HEK293 (cell line): Measurements from ENCODE around the gene EPAS1.

Experiments
- CTCF ChIA-PET: fragments of 350-600 bp; formaldehyde crosslinking; extraction: SDS; loops from one replicate; lab custom pipeline; 2021; ENCODE audit warnings: antibody characterized with exemption; lab: Yijun Ruan, JAX
- POLR2A ChIA-PET: fragments of 300-600 bp; formaldehyde crosslinking; extraction: SDS; loops from one replicate; lab custom pipeline; 2020; ENCODE audit warnings: antibody characterized with exemption, inconsistent platforms; lab: Yijun Ruan, JAX
- H3K27ac ChIP-seq: fragments of 200-500 bp; sonication (Bioruptor generic); 2 replicates; pipeline ENCODE4 v1.5.1; 2014; ENCODE audit warnings: low read depth, low read length, control low read depth, inconsistent platforms; ENCODE audit errors: extremely low read depth
- H3K36me3 ChIP-seq, 2 experiments: fragments of 200-500 bp in 1 of 2; sonication (Bioruptor generic) in 1 of 2; 1 replicate in 1 of 2; 2 replicates in 1 of 2; pipeline ENCODE4 v1.5.1; 2014 to 2017; ENCODE audit warnings: inconsistent platforms in 2 of 2, low read length in 2 of 2; ENCODE audit not compliant: control insufficient read depth in 2 of 2, insufficient read depth in 1 of 2
- H3K4me1 ChIP-seq: fragments of 200-500 bp; sonication (Bioruptor generic); 2 replicates; pipeline ENCODE4 v1.5.1; 2014; ENCODE audit warnings: mild to moderate bottlenecking, low read length, inconsistent platforms; ENCODE audit not compliant: control insufficient read depth, insufficient read depth
- H3K4me3 ChIP-seq: 2 replicates; pipeline ENCODE4 v1.5.1; 2011; ENCODE audit warnings: low read depth, mild to moderate bottlenecking, control low read depth, low read length, moderate library complexity
- H3K9me3 ChIP-seq: fragments of 200-500 bp; sonication (Bioruptor generic); 2 replicates; pipeline ENCODE4 v1.5.1; 2014; ENCODE audit warnings: low read depth, low read length, inconsistent platforms; ENCODE audit not compliant: control insufficient read depth, insufficient read depth
- SCRT1 ChIP-seq: fragments of 450-650 bp; formaldehyde crosslinking; IDR thresholded peaks from 2 replicates; pipeline ENCODE4 v1.5.1; 2016; ENCODE audit warnings: missing biosample characterization, missing genetic modification characterization, borderline replicate concordance
- SP3 ChIP-seq: fragments of 450-650 bp; formaldehyde crosslinking; IDR thresholded peaks from 2 replicates; pipeline ENCODE4 v1.5.1; 2016; ENCODE audit warnings: missing biosample characterization, missing genetic modification characterization
- TCF7L2 ChIP-seq: IDR thresholded peaks from 2 replicates; pipeline ENCODE4 v1.6.1; 2011; ENCODE audit warnings: low read depth, mild to moderate bottlenecking, inconsistent platforms, low read length, moderate library complexity, borderline replicate concordance
- YY2 ChIP-seq: fragments of 450-650 bp; formaldehyde crosslinking; IDR thresholded peaks from 2 replicates; pipeline ENCODE4 v1.5.1; 2016; ENCODE audit warnings: missing biosample characterization, missing genetic modification characterization
- ZBTB20 ChIP-seq: fragments of 450-650 bp; formaldehyde crosslinking; IDR thresholded peaks from 2 replicates; pipeline ENCODE4 v1.5.1; 2016; ENCODE audit warnings: missing biosample characterization, missing genetic modification characterization
- ZBTB7A ChIP-seq: fragments of 450-650 bp; formaldehyde crosslinking; IDR thresholded peaks from 2 replicates; pipeline ENCODE4 v1.5.1; 2016; ENCODE audit warnings: low read depth, missing biosample characterization, missing genetic modification characterization
- ZNF133 ChIP-seq: fragments of 450-650 bp; formaldehyde crosslinking; IDR thresholded peaks from 2 replicates; pipeline ENCODE4 v1.5.1; 2016; ENCODE audit warnings: missing biosample characterization, missing genetic modification characterization
- ZNF175 ChIP-seq: fragments of 450-650 bp; formaldehyde crosslinking; IDR thresholded peaks from 2 replicates; pipeline ENCODE4 v1.5.1; 2016; ENCODE audit warnings: missing biosample characterization, missing genetic modification characterization
- ZNF426 ChIP-seq: fragments of 450-650 bp; formaldehyde crosslinking; IDR thresholded peaks from 2 replicates; pipeline ENCODE4 v1.5.1; 2017; ENCODE audit warnings: missing biosample characterization, missing genetic modification characterization, mild to moderate bottlenecking, inconsistent platforms, moderate library complexity
- ZNF521 ChIP-seq: fragments of 450-650 bp; formaldehyde crosslinking; IDR thresholded peaks from 2 replicates; pipeline ENCODE4 v1.5.1; 2017; ENCODE audit warnings: missing biosample characterization, mild to moderate bottlenecking, missing genetic modification characterization
- ZNF561 ChIP-seq: fragments of 450-650 bp; IDR thresholded peaks from 2 replicates; pipeline ENCODE4 v1.5.1; 2018; ENCODE audit warnings: missing biosample characterization, missing genetic modification characterization, borderline replicate concordance
- ZNF571 ChIP-seq: fragments of 450-650 bp; formaldehyde crosslinking; IDR thresholded peaks from 2 replicates; pipeline ENCODE4 v1.5.0; 2017; ENCODE audit warnings: missing biosample characterization, missing genetic modification characterization
- ZNF621 ChIP-seq: fragments of 450-650 bp; formaldehyde crosslinking; IDR thresholded peaks from 2 replicates; pipeline ENCODE4 v1.5.1; 2017; ENCODE audit warnings: missing biosample characterization, missing genetic modification characterization
- ZNF670 ChIP-seq: fragments of 450-650 bp; formaldehyde crosslinking; IDR thresholded peaks from 2 replicates; pipeline ENCODE4 v1.5.1; 2016; ENCODE audit warnings: missing biosample characterization, missing genetic modification characterization, low read depth
- ZNF701 ChIP-seq: fragments of 450-650 bp; formaldehyde crosslinking; IDR thresholded peaks from 2 replicates; pipeline ENCODE4 v1.5.1; 2016; ENCODE audit warnings: missing biosample characterization, missing genetic modification characterization
- ZNF843 ChIP-seq: fragments of 450-650 bp; formaldehyde crosslinking; IDR thresholded peaks from 2 replicates; pipeline ENCODE4 v1.5.1; 2016; ENCODE audit warnings: missing biosample characterization, missing genetic modification characterization
- TF ChIP-seq, protein P1 (sequence below): fragments of 450-650 bp; IDR thresholded peaks from 2 replicates; pipeline ENCODE4 v1.5.1; 2018; ENCODE audit warnings: missing biosample characterization, missing genetic modification characterization
- TF ChIP-seq, protein P2 (sequence below): fragments of 450-650 bp; formaldehyde crosslinking; IDR thresholded peaks from 2 replicates; pipeline ENCODE4 v1.5.1; 2016; ENCODE audit warnings: missing biosample characterization, missing genetic modification characterization, borderline replicate concordance
- TF ChIP-seq, protein P3 (sequence below): fragments of 450-650 bp; formaldehyde crosslinking; IDR thresholded peaks from 2 replicates; pipeline ENCODE4 v1.5.1; 2016; ENCODE audit warnings: missing biosample characterization, missing genetic modification characterization
- TF ChIP-seq, protein P4 (sequence below): fragments of 450-650 bp; formaldehyde crosslinking; IDR thresholded peaks from 2 replicates; pipeline ENCODE4 v1.5.1; 2016; ENCODE audit warnings: missing biosample characterization, missing genetic modification characterization
- TF ChIP-seq, protein P5 (sequence below): fragments of 450-650 bp; formaldehyde crosslinking; IDR thresholded peaks from 2 replicates; pipeline ENCODE4 v1.5.1; 2016; ENCODE audit warnings: missing biosample characterization, missing genetic modification characterization, borderline replicate concordance
- TF ChIP-seq, protein P6 (sequence below): fragments of 450-650 bp; formaldehyde crosslinking; optimal IDR thresholded peaks from 2 replicates; pipeline ENCODE3; 2016; ENCODE audit warnings: missing biosample characterization, mild to moderate bottlenecking, missing genetic modification characterization
- TF ChIP-seq, protein P7 (sequence below): fragments of 450-650 bp; formaldehyde crosslinking; IDR thresholded peaks from 2 replicates; pipeline ENCODE4; 2016; ENCODE audit warnings: missing biosample characterization, missing genetic modification characterization

The EPAS1 gene

DNA sequence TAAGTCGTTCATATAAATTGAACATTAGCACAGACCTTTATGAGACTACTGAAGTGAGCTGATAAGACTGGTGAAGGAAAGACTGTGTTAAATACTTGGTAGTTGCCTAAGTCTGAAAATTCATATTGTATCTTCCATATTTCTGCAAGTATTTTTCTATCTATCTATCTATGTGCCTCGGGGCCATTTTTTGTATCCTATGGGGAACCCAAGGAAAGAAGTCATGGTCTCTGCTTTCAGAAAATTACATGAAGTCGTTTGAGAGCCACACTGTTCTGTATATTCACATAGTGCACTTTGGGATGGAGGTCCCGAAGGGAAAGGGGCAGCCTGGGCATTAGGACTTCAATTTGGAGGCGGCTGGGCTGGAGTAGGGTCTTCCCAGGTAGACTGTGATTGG, 89.6 kb downstream of the EPAS1 start:
- CTCF ChIA-PET: interaction anchor here (0.6 kb wide), 2 partner anchors 73 to 99 kb away, joined by 4 to 5 read pairs; no protein-coding TSS in a partner anchor
- TF ChIP-seq, protein P1, sequence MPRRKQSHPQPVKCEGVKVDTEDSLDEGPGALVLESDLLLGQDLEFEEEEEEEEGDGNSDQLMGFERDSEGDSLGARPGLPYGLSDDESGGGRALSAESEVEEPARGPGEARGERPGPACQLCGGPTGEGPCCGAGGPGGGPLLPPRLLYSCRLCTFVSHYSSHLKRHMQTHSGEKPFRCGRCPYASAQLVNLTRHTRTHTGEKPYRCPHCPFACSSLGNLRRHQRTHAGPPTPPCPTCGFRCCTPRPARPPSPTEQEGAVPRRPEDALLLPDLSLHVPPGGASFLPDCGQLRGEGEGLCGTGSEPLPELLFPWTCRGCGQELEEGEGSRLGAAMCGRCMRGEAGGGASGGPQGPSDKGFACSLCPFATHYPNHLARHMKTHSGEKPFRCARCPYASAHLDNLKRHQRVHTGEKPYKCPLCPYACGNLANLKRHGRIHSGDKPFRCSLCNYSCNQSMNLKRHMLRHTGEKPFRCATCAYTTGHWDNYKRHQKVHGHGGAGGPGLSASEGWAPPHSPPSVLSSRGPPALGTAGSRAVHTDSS (tag by site-specific recombination): no peak
- TF ChIP-seq SCRT1 (tag by site-specific recombination) (no peak), ZNF521 (tag by site-specific recombination) (no peak), ZNF571 (tag by site-specific recombination) (no peak), ZBTB7A (no peak), ZNF701 (tag by site-specific recombination) (no peak), ZNF175 (tag by site-specific recombination) (no peak), ZNF621 (tag by site-specific recombination) (no peak)
- TF ChIP-seq, protein P2, sequence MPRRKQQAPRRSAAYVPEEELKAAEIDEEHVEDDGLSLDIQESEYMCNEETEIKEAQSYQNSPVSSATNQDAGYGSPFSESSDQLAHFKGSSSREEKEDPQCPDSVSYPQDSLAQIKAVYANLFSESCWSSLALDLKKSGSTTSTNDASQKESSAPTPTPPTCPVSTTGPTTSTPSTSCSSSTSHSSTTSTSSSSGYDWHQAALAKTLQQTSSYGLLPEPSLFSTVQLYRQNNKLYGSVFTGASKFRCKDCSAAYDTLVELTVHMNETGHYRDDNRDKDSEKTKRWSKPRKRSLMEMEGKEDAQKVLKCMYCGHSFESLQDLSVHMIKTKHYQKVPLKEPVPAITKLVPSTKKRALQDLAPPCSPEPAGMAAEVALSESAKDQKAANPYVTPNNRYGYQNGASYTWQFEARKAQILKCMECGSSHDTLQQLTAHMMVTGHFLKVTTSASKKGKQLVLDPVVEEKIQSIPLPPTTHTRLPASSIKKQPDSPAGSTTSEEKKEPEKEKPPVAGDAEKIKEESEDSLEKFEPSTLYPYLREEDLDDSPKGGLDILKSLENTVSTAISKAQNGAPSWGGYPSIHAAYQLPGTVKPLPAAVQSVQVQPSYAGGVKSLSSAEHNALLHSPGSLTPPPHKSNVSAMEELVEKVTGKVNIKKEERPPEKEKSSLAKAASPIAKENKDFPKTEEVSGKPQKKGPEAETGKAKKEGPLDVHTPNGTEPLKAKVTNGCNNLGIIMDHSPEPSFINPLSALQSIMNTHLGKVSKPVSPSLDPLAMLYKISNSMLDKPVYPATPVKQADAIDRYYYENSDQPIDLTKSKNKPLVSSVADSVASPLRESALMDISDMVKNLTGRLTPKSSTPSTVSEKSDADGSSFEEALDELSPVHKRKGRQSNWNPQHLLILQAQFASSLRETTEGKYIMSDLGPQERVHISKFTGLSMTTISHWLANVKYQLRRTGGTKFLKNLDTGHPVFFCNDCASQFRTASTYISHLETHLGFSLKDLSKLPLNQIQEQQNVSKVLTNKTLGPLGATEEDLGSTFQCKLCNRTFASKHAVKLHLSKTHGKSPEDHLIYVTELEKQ (tag by site-specific recombination): no peak
- TF ChIP-seq, protein P3, sequence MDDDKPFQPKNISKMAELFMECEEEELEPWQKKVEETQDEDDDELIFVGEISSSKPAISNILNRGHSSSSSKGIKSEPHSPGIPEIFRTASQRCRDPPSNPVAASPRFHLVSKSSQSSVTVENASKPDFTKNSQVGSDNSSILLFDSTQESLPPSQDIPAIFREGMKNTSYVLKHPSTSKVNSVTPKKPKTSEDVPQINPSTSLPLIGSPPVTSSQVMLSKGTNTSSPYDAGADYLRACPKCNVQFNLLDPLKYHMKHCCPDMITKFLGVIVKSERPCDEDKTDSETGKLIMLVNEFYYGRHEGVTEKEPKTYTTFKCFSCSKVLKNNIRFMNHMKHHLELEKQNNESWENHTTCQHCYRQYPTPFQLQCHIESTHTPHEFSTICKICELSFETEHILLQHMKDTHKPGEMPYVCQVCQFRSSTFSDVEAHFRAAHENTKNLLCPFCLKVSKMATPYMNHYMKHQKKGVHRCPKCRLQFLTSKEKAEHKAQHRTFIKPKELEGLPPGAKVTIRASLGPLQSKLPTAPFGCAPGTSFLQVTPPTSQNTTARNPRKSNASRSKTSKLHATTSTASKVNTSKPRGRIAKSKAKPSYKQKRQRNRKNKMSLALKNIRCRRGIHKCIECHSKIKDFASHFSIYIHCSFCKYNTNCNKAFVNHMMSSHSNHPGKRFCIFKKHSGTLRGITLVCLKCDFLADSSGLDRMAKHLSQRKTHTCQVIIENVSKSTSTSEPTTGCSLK (tag by site-specific recombination): no peak
- H3K9me3 ChIP-seq: no peaks in the 10 kb centered on the region
- no peak overlapping the region for H3K4me3 ChIP-seq
- POLR2A ChIA-PET: no interaction called here
- H3K4me1 ChIP-seq: no peaks in the 10 kb centered on the region
- no peak overlapping the region for H3K27ac ChIP-seq
- peaks cover 3 to 36% of the 10 kb centered on the region in 2 experiments; a peak in 2 of 3 replicates for H3K36me3 ChIP-seq

DNA sequence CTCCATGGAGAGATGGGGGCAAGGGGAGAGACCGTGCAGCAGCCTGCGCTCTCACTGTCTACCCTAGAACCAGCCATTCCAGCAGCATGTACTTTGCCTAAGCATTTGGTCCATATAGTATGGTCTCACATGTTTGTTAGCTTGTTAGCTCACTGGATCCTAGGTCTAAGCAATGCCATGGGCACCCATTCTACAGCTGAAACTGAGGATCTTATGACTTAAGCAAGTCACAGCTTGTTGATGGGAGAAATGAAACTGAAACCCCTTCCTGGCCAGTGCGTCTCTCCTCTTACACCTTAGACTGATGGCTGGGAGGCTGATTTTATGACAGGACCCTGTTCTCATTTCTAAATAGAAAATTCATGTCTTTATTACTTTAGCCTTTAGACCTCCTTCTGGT, 90.1 kb downstream of the EPAS1 start:
- ChIA-PET CTCF (interaction anchor here (0.6 kb wide), 1 partner anchor 98 kb away, joined by 5 read pairs; no protein-coding TSS in a partner anchor), POLR2A (no interaction called here)
- H3K4me1 ChIP-seq: no peaks in the 10 kb centered on the region
- no peaks in the 10 kb centered on the region for H3K9me3 ChIP-seq
- no peak overlapping the region for H3K4me3 ChIP-seq
- peaks cover 3 to 31% of the 10 kb centered on the region in 2 experiments; a peak in 2 of 3 replicates for H3K36me3 ChIP-seq
- no peak overlapping the region for H3K27ac ChIP-seq
- TF ChIP-seq, protein P4, sequence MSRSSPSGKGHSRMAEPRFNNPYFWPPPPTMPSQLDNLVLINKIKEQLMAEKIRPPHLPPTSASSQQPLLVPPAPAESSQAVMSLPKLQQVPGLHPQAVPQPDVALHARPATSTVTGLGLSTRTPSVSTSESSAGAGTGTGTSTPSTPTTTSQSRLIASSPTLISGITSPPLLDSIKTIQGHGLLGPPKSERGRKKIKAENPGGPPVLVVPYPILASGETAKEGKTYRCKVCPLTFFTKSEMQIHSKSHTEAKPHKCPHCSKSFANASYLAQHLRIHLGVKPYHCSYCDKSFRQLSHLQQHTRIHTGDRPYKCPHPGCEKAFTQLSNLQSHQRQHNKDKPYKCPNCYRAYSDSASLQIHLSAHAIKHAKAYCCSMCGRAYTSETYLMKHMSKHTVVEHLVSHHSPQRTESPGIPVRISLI (tag by site-specific recombination): no peak
- TF ChIP-seq SP3 (no peak), ZNF561 (tag by site-specific recombination) (no peak), YY2 (tag by site-specific recombination) (no peak), ZNF670 (no peak), ZBTB20 (tag by site-specific recombination) (no peak), ZNF426 (tag by site-specific recombination) (no peak), ZNF843 (tag by site-specific recombination) (no peak), ZNF133 (tag by site-specific recombination) (no peak), TCF7L2 (no peak), ZNF621 (tag by site-specific recombination) (no peak)
- TF ChIP-seq, protein P5, sequence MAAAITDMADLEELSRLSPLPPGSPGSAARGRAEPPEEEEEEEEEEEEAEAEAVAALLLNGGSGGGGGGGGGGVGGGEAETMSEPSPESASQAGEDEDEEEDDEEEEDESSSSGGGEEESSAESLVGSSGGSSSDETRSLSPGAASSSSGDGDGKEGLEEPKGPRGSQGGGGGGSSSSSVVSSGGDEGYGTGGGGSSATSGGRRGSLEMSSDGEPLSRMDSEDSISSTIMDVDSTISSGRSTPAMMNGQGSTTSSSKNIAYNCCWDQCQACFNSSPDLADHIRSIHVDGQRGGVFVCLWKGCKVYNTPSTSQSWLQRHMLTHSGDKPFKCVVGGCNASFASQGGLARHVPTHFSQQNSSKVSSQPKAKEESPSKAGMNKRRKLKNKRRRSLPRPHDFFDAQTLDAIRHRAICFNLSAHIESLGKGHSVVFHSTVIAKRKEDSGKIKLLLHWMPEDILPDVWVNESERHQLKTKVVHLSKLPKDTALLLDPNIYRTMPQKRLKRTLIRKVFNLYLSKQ (tag by site-specific recombination): no peak
- TF ChIP-seq, protein P6, sequence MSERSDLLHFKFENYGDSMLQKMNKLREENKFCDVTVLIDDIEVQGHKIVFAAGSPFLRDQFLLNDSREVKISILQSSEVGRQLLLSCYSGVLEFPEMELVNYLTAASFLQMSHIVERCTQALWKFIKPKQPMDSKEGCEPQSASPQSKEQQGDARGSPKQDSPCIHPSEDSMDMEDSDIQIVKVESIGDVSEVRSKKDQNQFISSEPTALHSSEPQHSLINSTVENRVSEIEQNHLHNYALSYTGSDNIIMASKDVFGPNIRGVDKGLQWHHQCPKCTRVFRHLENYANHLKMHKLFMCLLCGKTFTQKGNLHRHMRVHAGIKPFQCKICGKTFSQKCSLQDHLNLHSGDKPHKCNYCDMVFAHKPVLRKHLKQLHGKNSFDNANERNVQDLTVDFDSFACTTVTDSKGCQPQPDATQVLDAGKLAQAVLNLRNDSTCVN (tag by site-specific recombination): no peak
- TF ChIP-seq, protein P7, sequence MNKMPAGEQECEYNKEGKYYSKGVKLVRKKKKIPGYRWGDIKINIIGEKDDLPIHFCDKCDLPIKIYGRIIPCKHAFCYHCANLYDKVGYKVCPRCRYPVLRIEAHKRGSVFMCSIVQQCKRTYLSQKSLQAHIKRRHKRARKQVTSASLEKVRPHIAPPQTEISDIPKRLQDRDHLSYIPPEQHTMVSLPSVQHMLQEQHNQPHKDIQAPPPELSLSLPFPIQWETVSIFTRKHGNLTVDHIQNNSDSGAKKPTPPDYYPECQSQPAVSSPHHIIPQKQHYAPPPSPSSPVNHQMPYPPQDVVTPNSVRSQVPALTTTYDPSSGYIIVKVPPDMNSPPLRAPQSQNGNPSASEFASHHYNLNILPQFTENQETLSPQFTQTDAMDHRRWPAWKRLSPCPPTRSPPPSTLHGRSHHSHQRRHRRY (tag by site-specific recombination): no peak
